GM06990 (cell line): ENCODE results near the gene GXYLT2.

Experiments used
- DNase-seq: peaks from one replicate; pipeline ENCODE4 v3.0.0-alpha.2; 2011; ENCODE audit not compliant: insufficient read length; ENCODE audit errors: extremely low read depth
- H3K27me3 ChIP-seq: replicated peaks from 2 replicates; pipeline ENCODE4 v1.6.0; 2011; ENCODE audit warnings: low read length; ENCODE audit not compliant: control insufficient read depth, insufficient read depth
- H3K36me3 ChIP-seq: 2 replicates; pipeline ENCODE4 v1.5.1; 2011; ENCODE audit warnings: low read length; ENCODE audit not compliant: control insufficient read depth, insufficient read depth
- H3K4me3 ChIP-seq: replicated peaks from 2 replicates; pipeline ENCODE4 v1.5.1; 2011; ENCODE audit warnings: low read depth, mild to moderate bottlenecking, control low read depth, low read length
- TF ChIP-seq, protein P1 (sequence below): IDR thresholded peaks from 2 replicates; pipeline ENCODE4 v1.5.1; 2011; ENCODE audit warnings: low read length, control low read depth, mild to moderate bottlenecking, inconsistent platforms; ENCODE audit not compliant: insufficient read depth, poor library complexity, severe bottlenecking

GXYLT2 gene

DNA sequence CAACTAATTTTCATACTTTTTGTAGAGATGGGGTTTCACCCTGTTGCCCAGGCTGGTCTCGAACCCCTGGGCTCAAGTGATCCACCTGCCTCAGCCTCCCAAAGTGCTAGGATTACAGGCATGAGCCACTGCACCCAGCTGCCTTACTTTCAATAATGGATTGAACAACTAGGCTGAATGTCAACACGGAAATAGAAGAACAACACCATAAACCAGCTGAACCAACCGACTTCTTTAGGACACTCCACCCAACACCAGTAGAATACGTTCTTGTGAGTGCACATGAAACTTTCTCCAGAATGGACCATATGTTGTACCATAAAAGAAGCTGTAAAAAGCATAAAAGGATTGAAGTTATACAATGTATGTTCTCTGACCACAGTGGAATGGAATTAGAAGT lies 42.9 kb downstream of the GXYLT2 start:
- Histone ChIP-seq H3K4me3 (no peak overlapping the region), H3K27me3 (no peaks in the 10 kb centered on the region), H3K36me3 (no peaks in the 10 kb centered on the region)
- DNase-seq: no peak
- TF ChIP-seq, protein P1, sequence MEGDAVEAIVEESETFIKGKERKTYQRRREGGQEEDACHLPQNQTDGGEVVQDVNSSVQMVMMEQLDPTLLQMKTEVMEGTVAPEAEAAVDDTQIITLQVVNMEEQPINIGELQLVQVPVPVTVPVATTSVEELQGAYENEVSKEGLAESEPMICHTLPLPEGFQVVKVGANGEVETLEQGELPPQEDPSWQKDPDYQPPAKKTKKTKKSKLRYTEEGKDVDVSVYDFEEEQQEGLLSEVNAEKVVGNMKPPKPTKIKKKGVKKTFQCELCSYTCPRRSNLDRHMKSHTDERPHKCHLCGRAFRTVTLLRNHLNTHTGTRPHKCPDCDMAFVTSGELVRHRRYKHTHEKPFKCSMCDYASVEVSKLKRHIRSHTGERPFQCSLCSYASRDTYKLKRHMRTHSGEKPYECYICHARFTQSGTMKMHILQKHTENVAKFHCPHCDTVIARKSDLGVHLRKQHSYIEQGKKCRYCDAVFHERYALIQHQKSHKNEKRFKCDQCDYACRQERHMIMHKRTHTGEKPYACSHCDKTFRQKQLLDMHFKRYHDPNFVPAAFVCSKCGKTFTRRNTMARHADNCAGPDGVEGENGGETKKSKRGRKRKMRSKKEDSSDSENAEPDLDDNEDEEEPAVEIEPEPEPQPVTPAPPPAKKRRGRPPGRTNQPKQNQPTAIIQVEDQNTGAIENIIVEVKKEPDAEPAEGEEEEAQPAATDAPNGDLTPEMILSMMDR: no peak

DNA sequence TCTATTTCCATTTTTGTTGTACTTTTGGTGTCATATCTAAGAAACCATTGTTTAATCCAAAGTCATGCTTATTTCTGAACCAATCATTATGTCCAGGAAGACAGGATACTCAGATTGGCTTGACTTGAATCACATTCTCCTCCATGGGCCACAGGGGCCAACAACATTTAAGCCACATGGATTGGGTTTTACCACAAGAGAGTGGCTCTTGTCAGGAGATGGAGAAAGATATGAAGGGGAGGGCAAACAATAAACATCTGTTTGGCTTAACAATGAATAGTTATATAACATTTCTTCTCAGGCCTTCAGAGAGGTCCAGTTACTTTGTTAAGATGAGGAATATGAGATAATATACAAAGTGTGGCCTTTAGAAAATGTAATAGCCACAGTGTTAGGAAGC lies 44.6 kb downstream of the GXYLT2 start:
- H3K36me3 ChIP-seq: no peaks in the 10 kb centered on the region
- TF ChIP-seq, protein P1: no peak

DNA sequence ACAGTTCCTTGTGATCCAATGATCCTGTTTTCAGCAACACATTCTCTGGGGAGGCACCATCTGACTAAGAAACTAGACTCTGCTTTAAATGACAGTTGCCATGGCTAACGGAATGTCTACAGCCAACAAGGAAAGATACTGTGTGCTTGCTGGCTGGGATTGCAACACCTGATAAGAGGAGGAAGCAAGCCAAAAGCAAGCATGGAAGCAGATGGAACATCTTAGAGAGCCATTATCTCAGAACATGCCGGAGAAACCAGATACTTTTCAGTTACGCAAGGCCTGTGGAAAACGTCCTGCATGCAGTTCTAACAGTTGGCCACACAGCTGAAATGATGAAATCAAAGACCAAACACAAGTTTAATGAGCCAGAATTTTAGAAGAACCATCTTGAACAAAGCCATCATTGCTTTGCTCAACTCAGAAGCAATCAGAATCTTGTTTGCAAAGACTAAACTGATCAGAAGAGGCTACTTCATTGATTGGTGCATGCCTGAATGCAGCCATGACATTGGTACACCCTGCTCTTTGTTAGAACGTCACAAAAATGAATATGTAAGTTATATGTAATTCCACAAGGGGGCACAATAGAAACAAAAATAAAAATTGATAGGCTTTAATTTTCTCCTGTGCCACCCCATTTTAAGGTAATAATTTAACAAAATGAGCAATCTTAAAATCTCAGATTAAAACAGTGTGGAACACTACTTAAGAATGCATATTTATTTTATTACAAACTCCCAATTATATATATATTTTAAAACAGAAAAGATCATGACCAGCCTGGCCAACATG lies 50.8 kb downstream of the GXYLT2 start:
- H3K27me3 ChIP-seq: no peaks in the 10 kb centered on the region
- peak; percentile 18 for DNase-seq
- H3K4me3 ChIP-seq: no peak overlapping the region
- H3K36me3 ChIP-seq: no peaks in the 10 kb centered on the region
- TF ChIP-seq, protein P1: no peak

More for the DNA sequence above, 44.6 kb downstream of the GXYLT2 start:
- Histone ChIP-seq H3K27me3 (no peaks in the 10 kb centered on the region), H3K4me3 (no peak overlapping the region)
- DNase-seq: no peak

DNA sequence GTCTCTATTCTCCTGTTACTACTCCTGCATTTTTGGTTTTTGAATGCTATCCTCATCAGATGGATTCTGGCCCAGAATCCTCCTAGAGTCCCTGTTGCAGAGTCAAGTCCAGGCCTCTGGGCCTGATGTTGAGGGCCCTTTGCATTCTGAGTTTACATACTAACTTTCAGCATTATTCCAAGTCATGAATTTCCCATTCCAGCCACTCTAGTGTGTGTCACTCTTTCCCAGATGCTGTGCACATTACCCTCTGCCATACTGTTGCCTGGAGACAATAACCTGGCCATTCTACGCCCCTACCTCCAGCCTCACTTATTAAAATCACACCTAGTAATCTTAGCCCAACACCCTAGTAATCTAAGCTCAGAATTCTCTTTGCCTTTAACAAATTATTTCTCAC lies 53.4 kb downstream of the GXYLT2 start:
- no peak for DNase-seq
- Histone ChIP-seq H3K27me3 (no peaks in the 10 kb centered on the region), H3K36me3 (no peaks in the 10 kb centered on the region), H3K4me3 (no peak overlapping the region)
- TF ChIP-seq, protein P1: no peak

DNA sequence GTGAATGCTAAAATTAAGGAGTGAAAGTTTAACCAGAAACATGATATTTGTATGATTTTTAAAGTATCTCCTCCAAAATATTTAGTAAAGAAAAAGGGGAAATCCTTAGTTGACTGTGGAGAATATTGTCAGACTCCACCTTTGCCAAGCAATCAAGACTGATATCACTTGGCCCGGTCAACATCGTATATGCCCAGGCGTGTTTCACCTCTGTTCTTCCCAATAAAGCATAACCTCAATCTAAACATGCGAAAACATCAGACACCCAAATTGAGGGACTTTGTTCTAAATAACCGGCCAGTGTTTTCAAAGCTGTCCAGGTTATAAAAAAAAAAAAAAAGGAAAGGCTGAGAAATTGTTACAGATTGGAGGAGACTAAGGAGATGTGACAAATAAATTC lies 54.6 kb downstream of the GXYLT2 start:
- Histone ChIP-seq H3K36me3 (no peaks in the 10 kb centered on the region), H3K27me3 (no peaks in the 10 kb centered on the region), H3K4me3 (no peak overlapping the region)
- DNase-seq: no peak
- TF ChIP-seq, protein P1: no peak
